Gastroesophageal sphincter (tissue), 4 donors: Measurements from ENCODE around the gene MYO3B. TPM values are rescaled to one million over a fixed set of nuclear protein-coding genes. Genes with fewer than 3 reads are reported as not detected.

ENCODE experiments used
- ATAC-seq: fragments of 150-250 bp; one replicate; pipeline ENCODE4 v1.9.1; 2016; ENCODE audit warnings: mild to moderate bottlenecking, moderate library complexity
- H3K27ac ChIP-seq, 4 donors: fragments of 200-600 bp; sonication (generic) in 3 of 4; 1 replicate in 3 of 4; 2 replicates in 1 of 4; pipeline ENCODE4 v1.5.1; 2016 to 2019
- H3K27me3 ChIP-seq: fragments of 200-600 bp; sonication (generic); one replicate; pipeline ENCODE4 v1.5.1; 2019
- H3K36me3 ChIP-seq, 2 donors: fragments of 200-600 bp; sonication (generic); one replicate each; pipeline ENCODE4 v1.5.1; 2019; ENCODE audit warnings: control low read depth in 1 of 2
- H3K4me1 ChIP-seq, 3 donors: fragments of 200-600 bp; sonication (generic); 1 replicate in 2 of 3; 2 replicates in 1 of 3; pipeline ENCODE4 v1.5.1; 2016 to 2019; ENCODE audit warnings: control low read depth in 2 of 3
- H3K4me3 ChIP-seq, 2 donors: fragments of 200-600 bp; sonication (generic); one replicate each; pipeline ENCODE4 v1.5.1; 2019; ENCODE audit warnings: mild to moderate bottlenecking in 1 of 2, moderate library complexity in 1 of 2
- H3K9me3 ChIP-seq, 3 donors: fragments of 200-600 bp; sonication (generic); one replicate each; pipeline ENCODE4 v1.5.1; 2017 to 2019; ENCODE audit warnings: control low read depth in 2 of 3
- EP300 ChIP-seq: sonication (generic); formaldehyde crosslinking; IDR thresholded peaks from one replicate; pipeline ENCODE4 v1.6.1; 2017; ENCODE audit warnings: antibody characterized with exemption, mild to moderate bottlenecking
- POLR2A ChIP-seq, 2 donors: fragments of 450-650 bp; IDR thresholded peaks; one replicate each; pipeline ENCODE4 v1.6.1; 2017; ENCODE audit warnings: antibody characterized with exemption in 2 of 2, mild to moderate bottlenecking in 2 of 2, moderate library complexity in 1 of 2
- POLR2AphosphoS5 ChIP-seq: sonication (generic); formaldehyde crosslinking; IDR thresholded peaks from one replicate; pipeline ENCODE4 v1.6.1; 2017; ENCODE audit warnings: antibody characterized with exemption
- WGBS, 2 donors: methylation state at CpG; one replicate each; pipeline ENCODE4 v1.1.5; 2018; ENCODE audit warnings: low coverage in 1 of 2; 5-methylcytosine and 5-hydroxymethylcytosine counted together
- total RNA-seq, 4 donors: library from RNA; depleted of rRNA; stranded (reverse); fragments of >200 nt; gene quantifications; one replicate each; pipeline ENCODE4 v1.1.0, GENCODE V29; 2016
- TF ChIP-seq, protein P1 (sequence below), 4 experiments: fragments of 200-600 bp in 2 of 4; fragments of 450-650 bp in 2 of 4; sonication (generic) in 1 of 4; IDR thresholded peaks; one replicate each; pipeline ENCODE4 v1.5.1; 2017 to 2019; ENCODE audit warnings: antibody characterized with exemption in 4 of 4, mild to moderate bottlenecking in 2 of 4, moderate library complexity in 2 of 4

Gene MYO3B
- total RNA-seq, 4 donors from 2014 or later = not detected

GRCh38 chr2:170310876-170311502 is 133.0 kb downstream of the MYO3B start:
- Histone ChIP-seq H3K27ac (no peak overlapping the region), H3K4me3 (no peak overlapping the region), H3K27me3 (peaks cover 12% of the 10 kb centered on the region), H3K36me3 (no peaks in the 10 kb centered on the region), H3K9me3 (no peaks in the 10 kb centered on the region), H3K4me1 (no peaks in the 10 kb centered on the region)
- TF ChIP-seq POLR2AphosphoS5 = no peak
- no peak for TF ChIP-seq EP300
- TF ChIP-seq POLR2A (IDR thresholded peaks at IDR 0.05) = no peak
- TF ChIP-seq, protein P1, sequence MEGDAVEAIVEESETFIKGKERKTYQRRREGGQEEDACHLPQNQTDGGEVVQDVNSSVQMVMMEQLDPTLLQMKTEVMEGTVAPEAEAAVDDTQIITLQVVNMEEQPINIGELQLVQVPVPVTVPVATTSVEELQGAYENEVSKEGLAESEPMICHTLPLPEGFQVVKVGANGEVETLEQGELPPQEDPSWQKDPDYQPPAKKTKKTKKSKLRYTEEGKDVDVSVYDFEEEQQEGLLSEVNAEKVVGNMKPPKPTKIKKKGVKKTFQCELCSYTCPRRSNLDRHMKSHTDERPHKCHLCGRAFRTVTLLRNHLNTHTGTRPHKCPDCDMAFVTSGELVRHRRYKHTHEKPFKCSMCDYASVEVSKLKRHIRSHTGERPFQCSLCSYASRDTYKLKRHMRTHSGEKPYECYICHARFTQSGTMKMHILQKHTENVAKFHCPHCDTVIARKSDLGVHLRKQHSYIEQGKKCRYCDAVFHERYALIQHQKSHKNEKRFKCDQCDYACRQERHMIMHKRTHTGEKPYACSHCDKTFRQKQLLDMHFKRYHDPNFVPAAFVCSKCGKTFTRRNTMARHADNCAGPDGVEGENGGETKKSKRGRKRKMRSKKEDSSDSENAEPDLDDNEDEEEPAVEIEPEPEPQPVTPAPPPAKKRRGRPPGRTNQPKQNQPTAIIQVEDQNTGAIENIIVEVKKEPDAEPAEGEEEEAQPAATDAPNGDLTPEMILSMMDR (IDR thresholded peaks at IDR 0.05) = no peak
- ATAC-seq = no peak
- WGBS, 2 donors = 43 to 54% methylated on average over 5 of the region's 5 CpGs

GRCh38 chr2:170313347-170313991 is 135.5 kb downstream of the MYO3B start:
- no peak for TF ChIP-seq POLR2AphosphoS5
- no peak for TF ChIP-seq EP300
- TF ChIP-seq, protein P1 (IDR thresholded peaks at IDR 0.05) = no peak
- TF ChIP-seq POLR2A (IDR thresholded peaks at IDR 0.05) = no peak
- H3K4me3 ChIP-seq = no peak overlapping the region
- H3K27ac ChIP-seq = no peak overlapping the region
- no peaks in the 10 kb centered on the region for H3K4me1 ChIP-seq
- H3K27me3 ChIP-seq = peaks cover 12% of the 10 kb centered on the region
- WGBS, 2 donors = 27 to 83% methylated on average over 2 to 3 of the region's 3 CpGs
- no peaks in the 10 kb centered on the region for H3K36me3 ChIP-seq
- no peak for ATAC-seq
- H3K9me3 ChIP-seq = no peaks in the 10 kb centered on the region

- 55 to 75% methylated on average over 1 to 2 of the region's 3 CpGs for WGBS, 2 donors
- H3K4me1 ChIP-seq = no peaks in the 10 kb centered on the region
- H3K27ac ChIP-seq = no peak overlapping the region
- no peaks in the 10 kb centered on the region for H3K36me3 ChIP-seq
- no peaks in the 10 kb centered on the region for H3K9me3 ChIP-seq
- no peak for ATAC-seq
- TF ChIP-seq EP300 = no peak
- TF ChIP-seq, protein P1 (IDR thresholded peaks at IDR 0.05) = no peak
- no peak for TF ChIP-seq POLR2AphosphoS5
- no peak for TF ChIP-seq POLR2A (IDR thresholded peaks at IDR 0.05)
- peaks cover 12% of the 10 kb centered on the region for H3K27me3 ChIP-seq
- H3K4me3 ChIP-seq = no peak overlapping the region
Measured at GRCh38 chr2:170313992-170314348, 136.0 kb downstream of the MYO3B start.

GRCh38 chr2:170314744-170315447 is 136.9 kb downstream of the MYO3B start:
- H3K27me3 ChIP-seq = peaks cover 12% of the 10 kb centered on the region
- WGBS, 2 donors = 74 to 83% methylated on average over 6 to 7 of the region's 7 CpGs
- TF ChIP-seq, protein P1 (IDR thresholded peaks at IDR 0.05) = no peak
- TF ChIP-seq POLR2AphosphoS5 (no peak), POLR2A (IDR thresholded peaks at IDR 0.05) (no peak), EP300 (no peak)
- no peak for ATAC-seq
- no peaks in the 10 kb centered on the region for H3K4me1 ChIP-seq
- no peak overlapping the region for H3K27ac ChIP-seq
- peaks cover 0 to 3% (median 0%) of the 10 kb centered on the region in 3 donors for H3K9me3 ChIP-seq
- H3K4me3 ChIP-seq = no peak overlapping the region
- H3K36me3 ChIP-seq = no peaks in the 10 kb centered on the region
